GM12878 (cell line): ENCODE results near the gene OPA1. TPM values are rescaled to one million over a fixed set of nuclear protein-coding genes. Genes with fewer than 3 reads are reported as not detected.

Source experiments
- ATAC-seq: fragments of 200-7000 bp; cut with Tn5 transposase; 3 replicates; pipeline ENCODE4 v1.9.1; 2020; ENCODE audit warnings: mild to moderate bottlenecking, moderate library complexity
- BruUV-seq: library from RNA; stranded (reverse); fragments of 400-500 nt; replicated peaks from 2 replicates; lab custom pipeline; 2021; lab: Mats Ljungman, UMichigan
- CTCF ChIA-PET: fragments of 300-600 bp; sonication (Branson Sonifier 250); formaldehyde crosslinking; extraction: SDS; loops from one replicate; lab custom pipeline; 2021; ENCODE audit warnings: inconsistent platforms; lab: Yijun Ruan, JAX
- POLR2A ChIA-PET: fragments of 350-600 bp; formaldehyde crosslinking; extraction: SDS; loops from one replicate; lab custom pipeline; 2021; ENCODE audit warnings: inconsistent platforms; lab: Charles Lee
- RAD21 ChIA-PET: fragments of 300-600 bp; sonication (Branson Sonifier 250); formaldehyde crosslinking; loops from one replicate; lab custom pipeline; 2023; ENCODE audit warnings: antibody characterized with exemption; ENCODE audit not compliant: unreplicated experiment; lab: Charles Lee
- SMC1A ChIA-PET: fragments of 300-600 bp; sonication (Branson Sonifier 250); formaldehyde crosslinking; loops from one replicate; lab custom pipeline; 2023; ENCODE audit not compliant: unreplicated experiment, uncharacterized antibody; lab: Charles Lee
- DNase-seq: peaks from one replicate; pipeline ENCODE4 v3.0.0-alpha.2; 2011; ENCODE audit warnings: low read depth, low spot score
- FAIRE-seq: peaks from 3 replicates; lab custom pipeline; 2011; peaks lifted over from hg19 to GRCh38; lab: Jason Lieb, UNC
- H2AFZ ChIP-seq: 2 replicates; pipeline ENCODE4 v1.6.0; 2011; ENCODE audit warnings: low read depth, low read length, control low read depth; ENCODE audit not compliant: control insufficient read depth
- H3K27ac ChIP-seq: 2 replicates; pipeline ENCODE4 v1.5.1; 2011; ENCODE audit warnings: control low read depth; ENCODE audit not compliant: control insufficient read depth, insufficient read depth
- H3K27me3 ChIP-seq, 2 experiments: replicated peaks in 1 of 2; 2 replicates each; pipeline versions ENCODE4 v1.6.0 to v1.6.1; 2011; ENCODE audit warnings: low read length in 1 of 2; ENCODE audit not compliant: control insufficient read depth in 2 of 2, insufficient read depth in 2 of 2
- H3K36me3 ChIP-seq, 2 experiments: 2 replicates each; pipeline ENCODE4 v1.5.1; 2011; ENCODE audit warnings: low read length in 1 of 2; ENCODE audit not compliant: control insufficient read depth in 2 of 2, insufficient read depth in 2 of 2
- H3K4me1 ChIP-seq: 2 replicates; pipeline ENCODE4 v1.6.1; 2011; ENCODE audit warnings: mild to moderate bottlenecking, low read length, moderate library complexity, mixed read lengths; ENCODE audit not compliant: control insufficient read depth, insufficient read depth
- H3K4me2 ChIP-seq: 2 replicates; pipeline ENCODE4 v1.6.0; 2011; ENCODE audit warnings: control low read depth; ENCODE audit not compliant: control insufficient read depth, insufficient read depth
- H3K4me3 ChIP-seq: fragments of 200-600 bp; sonication (generic); 2 replicates; pipeline ENCODE4 v1.5.1; 2016
- H3K79me2 ChIP-seq: 2 replicates; pipeline ENCODE4 v1.6.0; 2011; ENCODE audit warnings: low read length; ENCODE audit not compliant: control insufficient read depth, insufficient read depth
- H3K9ac ChIP-seq: 2 replicates; pipeline ENCODE4 v1.8.0; 2011; ENCODE audit warnings: low read length, control low read depth, mixed read lengths; ENCODE audit not compliant: control insufficient read depth, insufficient read depth
- H3K9me3 ChIP-seq: replicated peaks from 3 replicates; pipeline ENCODE4 v1.5.1; 2011; ENCODE audit warnings: mild to moderate bottlenecking, low read length; ENCODE audit not compliant: control insufficient read depth, insufficient read depth
- H4K20me1 ChIP-seq: 2 replicates; pipeline ENCODE4 v1.6.0; 2011; ENCODE audit not compliant: control insufficient read depth, insufficient read depth
- CHD1 ChIP-seq: IDR thresholded peaks from 2 replicates; pipeline ENCODE4 v1.6.1; 2012; ENCODE audit warnings: low read depth, low read length, improper control_type of control experiment
- EGR1 ChIP-seq, 2 experiments: IDR thresholded peaks; 1 replicate in 1 of 2; 2 replicates in 1 of 2; pipeline ENCODE4 v1.6.1; 2011 to 2012; ENCODE audit warnings: low read depth in 2 of 2, low read length in 2 of 2, borderline replicate concordance in 1 of 2, mild to moderate bottlenecking in 1 of 2, moderate library complexity in 1 of 2
- MTA3 ChIP-seq: IDR thresholded peaks from 2 replicates; pipeline ENCODE4 v1.6.1; 2012; ENCODE audit warnings: low read length, inconsistent platforms, borderline replicate concordance
- WGBS: methylation state at CpG from one replicate; pipeline ENCODE4 v1.1.6; 2016; ENCODE audit warnings: low lambda C conversion rate; ENCODE audit not compliant: insufficient replicate concordance, insufficient coverage; ENCODE audit errors: missing lambda C conversion rate; 5-methylcytosine and 5-hydroxymethylcytosine counted together
- in situ Hi-C: fragments of 300-500 bp; cut with MboI; formaldehyde crosslinking; loops from 9 replicates; pipeline ENCODE4 v1.14.3; 2018; ENCODE audit warnings: mixed read lengths
- intact Hi-C: fragments of 100-400 bp; cut with micrococcal nuclease; formaldehyde crosslinking; loops from one replicate; pipeline ENCODE4 v1.14.2; 2022; ENCODE audit not compliant: unreplicated experiment
- polyA plus RNA-seq, 11 experiments: library from polyadenylated mRNA; depleted of rRNA in 4 of 11; unstranded in 6 of 11; stranded (reverse) in 5 of 11; fragments of >200 nt; fragmentation: Nextera tagmentation in 4 of 11; fragmentation: Illumina TruSeq in 1 of 11; extraction: Ambion mirVana in 4 of 11; extraction: Trizol in 1 of 11; gene quantifications; 1 replicate in 1 of 11; 2 replicates in 10 of 11; pipeline versions ENCODE4 v1.2.1 to v1.2.3, GENCODE V29; 2011 to 2016; ENCODE audit warnings: inconsistent platforms in 2 of 11, missing spikeins in 2 of 11, low read depth in 1 of 11
- total RNA-seq, 4 experiments: library from RNA; depleted of rRNA in 3 of 4; stranded (reverse); fragments of >200 nt in 3 of 4; fragmentation: Illumina TruSeq in 1 of 4; extraction: Trizol in 1 of 4; gene quantifications; 2 replicates each; pipeline versions ENCODE4 v1.2.1 to v1.2.3, GENCODE V29; 2013 to 2021
- TF ChIP-seq, protein P1 (sequence below): fragments of 150-350 bp; IDR thresholded peaks from 2 replicates; pipeline ENCODE4 v1.6.1; 2014; ENCODE audit warnings: mild to moderate bottlenecking, low read depth, low read length

Gene OPA1
- total and polyA plus RNA-seq, 10 of the 15 experiments (the other 5 are each of a cell fraction or from before 2014, with no cell fraction given) = 14.7 to 108 (median 59.3) TPM

DNA sequence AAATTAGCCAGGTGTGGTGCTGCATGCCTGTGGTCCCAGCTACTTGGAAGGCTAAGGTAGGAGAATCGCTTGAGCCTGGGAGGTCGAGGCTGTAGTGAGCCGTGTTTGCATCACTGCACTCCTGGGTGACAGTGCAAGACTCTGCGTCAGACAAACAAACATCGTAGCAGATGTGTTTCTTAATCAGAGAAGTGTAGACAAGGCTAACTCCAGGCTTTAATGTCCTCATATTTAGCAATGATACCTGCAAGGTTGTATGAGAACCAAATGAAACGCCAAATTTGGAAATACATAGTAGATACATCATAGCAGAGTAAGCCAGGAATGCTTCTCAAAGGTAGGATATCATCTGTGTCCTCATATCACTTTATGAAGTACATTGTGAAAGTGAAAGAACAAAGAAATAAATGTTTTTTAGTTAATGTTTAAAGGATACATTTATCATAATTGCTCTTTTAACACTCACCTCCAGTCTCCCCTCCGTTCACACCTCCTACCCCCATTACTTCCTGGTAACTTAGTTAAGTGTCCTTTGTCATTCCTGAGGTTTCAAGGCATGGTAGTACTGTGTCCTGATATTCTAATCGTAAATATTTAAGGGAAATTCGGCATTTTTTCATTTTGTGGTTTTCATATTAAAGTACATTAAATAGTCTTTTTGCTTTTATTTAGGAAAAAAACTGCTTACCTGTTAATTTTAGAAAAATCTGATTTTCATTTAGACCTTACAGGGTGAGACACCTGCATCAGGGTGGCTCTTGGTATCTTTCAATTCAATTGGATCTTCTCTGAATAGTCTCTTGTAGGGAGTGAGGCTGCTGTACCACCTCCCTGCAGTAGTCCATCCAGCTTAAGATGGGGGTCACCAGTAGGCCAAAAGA, 96.1 kb downstream of the OPA1 start:
- in situ Hi-C loops (no loop called here), intact Hi-C loops (no loop called here)
- Histone ChIP-seq H3K9ac (no peak overlapping the region), H4K20me1 (no peaks in the 10 kb centered on the region), H3K4me2 (no peak overlapping the region), H3K36me3 (0 out of 4 replicates have a peak, but pooled peaks cover 0 to 6% of the 10 kb centered on the region in 2 experiments), H3K9me3 (no peaks in the 10 kb centered on the region), H3K27me3 (no peaks in the 10 kb centered on the region), H3K79me2 (no peaks in the 10 kb centered on the region), H3K27ac (no peak overlapping the region), H3K4me1 (no peaks in the 10 kb centered on the region), H2AFZ (no peak overlapping the region), H3K4me3 (no peak overlapping the region)
- WGBS = 95% methylated on average over 9 of the region's 9 CpGs
- ATAC-seq (no peak; the same call in 2 of the 3 replicates), FAIRE-seq (peak; percentile 18), DNase-seq (no peak)
- SMC1A ChIA-PET = interaction anchor here (1.2 to 3.4 kb wide), 3 partner anchors 15 to 54 kb away, joined by 3 to 13 read pairs (median 12); no protein-coding TSS in a partner anchor
- RAD21 ChIA-PET = interaction anchor here (1.1 to 1.2 kb wide), 2 partner anchors 14 to 56 kb away, joined by 4 read pairs; no protein-coding TSS in a partner anchor
- TF ChIP-seq MTA3 (no peak), CHD1 (no peak), EGR1 (IDR thresholded peaks at IDR 0.05; ENCODE audit: borderline replicate concordance in 1 of 2, low read depth in 2 of 2, low read length in 2 of 2) (no peak)
- TF ChIP-seq, protein P1, sequence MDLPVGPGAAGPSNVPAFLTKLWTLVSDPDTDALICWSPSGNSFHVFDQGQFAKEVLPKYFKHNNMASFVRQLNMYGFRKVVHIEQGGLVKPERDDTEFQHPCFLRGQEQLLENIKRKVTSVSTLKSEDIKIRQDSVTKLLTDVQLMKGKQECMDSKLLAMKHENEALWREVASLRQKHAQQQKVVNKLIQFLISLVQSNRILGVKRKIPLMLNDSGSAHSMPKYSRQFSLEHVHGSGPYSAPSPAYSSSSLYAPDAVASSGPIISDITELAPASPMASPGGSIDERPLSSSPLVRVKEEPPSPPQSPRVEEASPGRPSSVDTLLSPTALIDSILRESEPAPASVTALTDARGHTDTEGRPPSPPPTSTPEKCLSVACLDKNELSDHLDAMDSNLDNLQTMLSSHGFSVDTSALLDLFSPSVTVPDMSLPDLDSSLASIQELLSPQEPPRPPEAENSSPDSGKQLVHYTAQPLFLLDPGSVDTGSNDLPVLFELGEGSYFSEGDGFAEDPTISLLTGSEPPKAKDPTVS = no peak
- CTCF ChIA-PET = no interaction called here
- POLR2A ChIA-PET = interaction anchor here (0.6 kb wide), 2 partner anchors 13 to 874 kb away, joined by 3 read pairs; no protein-coding TSS in a partner anchor
- BruUV-seq = no TSS peak
